ENCODE results near the gene TPRX2. TPM values are rescaled to one million over a fixed set of nuclear protein-coding genes. Genes with fewer than 3 reads are reported as not detected.

Gene TPRX2
- total RNA-seq, 2 experiments from 2014 or later, result not detected

- intact Hi-C loops (cut with DNase I, micrococcal nuclease), result no loop called here
- Histone ChIP-seq H3K9me3 (ENCODE audit: control insufficient read depth in 1 of 2, insufficient read depth in 1 of 2, low read length in 2 of 2) (peaks cover 0 to 4% of the 10 kb centered on the region in 2 experiments), H3K27ac (ENCODE audit: low read depth in 1 of 2, low read length in 2 of 2) (no peak overlapping the region), H3K36me3 (ENCODE audit: insufficient read depth, low read length) (no peaks in the 10 kb centered on the region), H3K4me3 (ENCODE audit: low read length) (no peak overlapping the region), H3K4me1 (ENCODE audit: insufficient read depth, low read length) (no peaks in the 10 kb centered on the region), H3K27me3 (ENCODE audit: control insufficient read depth in 1 of 2, insufficient read depth in 2 of 2, low read length in 2 of 2) (peaks cover 9 to 21% of the 10 kb centered on the region in 2 experiments)
- Mint-ChIP-seq H3K4me3 (no peak overlapping the region), H3K36me3 (ENCODE audit: low read depth) (no peaks in the 10 kb centered on the region), H3K27ac (no peak overlapping the region), H3K27me3 (peaks cover 39% of the 10 kb centered on the region), H3K9me3 (no peaks in the 10 kb centered on the region), H3K4me1 (ENCODE audit: low read depth) (no peaks in the 10 kb centered on the region)
- no peak for TF ChIP-seq CTCF (IDR thresholded peaks at IDR 0.05)
- POLR2A ChIA-PET, result no interaction called here
- CTCF ChIA-PET, result no interaction called here
- DNase-seq (no peak), ATAC-seq (ENCODE audit: poor library complexity) (no peak)
Measured at GRCh38 chr19:47824396-47824795, 34.6 kb upstream of the TPRX2 start.

GRCh38 chr19:47826800-47827199, 32.2 kb upstream of the TPRX2 start:
- Mint-ChIP-seq H3K4me1 (ENCODE audit: low read depth) (no peaks in the 10 kb centered on the region), H3K27me3 (peaks cover 16% of the 10 kb centered on the region), H3K36me3 (ENCODE audit: low read depth) (no peaks in the 10 kb centered on the region), H3K9me3 (no peaks in the 10 kb centered on the region), H3K27ac (no peak overlapping the region), H3K4me3 (no peak overlapping the region)
- POLR2A ChIA-PET, result interaction anchor here (0.5 kb wide), 1 partner anchor 442 kb away, joined by 3 read pairs; no protein-coding TSS in a partner anchor
- intact Hi-C loops (cut with DNase I, micrococcal nuclease), result no loop called here
- no peaks in the 10 kb centered on the region for H3K36me3 ChIP-seq (ENCODE audit: insufficient read depth, low read length)
- ATAC-seq (ENCODE audit: poor library complexity), result no peak
- no peak for DNase-seq
- H3K9me3 ChIP-seq (ENCODE audit: control insufficient read depth in 1 of 2, insufficient read depth in 1 of 2, low read length in 2 of 2), result peaks cover 0 to 4% of the 10 kb centered on the region in 2 experiments
- no peaks in the 10 kb centered on the region for H3K4me1 ChIP-seq (ENCODE audit: insufficient read depth, low read length)
- no peak overlapping the region for H3K4me3 ChIP-seq (ENCODE audit: low read length)
- TF ChIP-seq CTCF (IDR thresholded peaks at IDR 0.05), result no peak
- CTCF ChIA-PET, result no interaction called here
- H3K27me3 ChIP-seq (ENCODE audit: control insufficient read depth in 1 of 2, insufficient read depth in 2 of 2, low read length in 2 of 2), result peaks cover 0 to under 1% of the 10 kb centered on the region in 2 experiments
- no peak overlapping the region for H3K27ac ChIP-seq (ENCODE audit: low read depth in 1 of 2, low read length in 2 of 2)

- Histone ChIP-seq H3K4me3 (ENCODE audit: low read length) (no peak overlapping the region), H3K36me3 (ENCODE audit: insufficient read depth, low read length) (no peaks in the 10 kb centered on the region), H3K9me3 (ENCODE audit: control insufficient read depth in 1 of 2, insufficient read depth in 1 of 2, low read length in 2 of 2) (no peaks in the 10 kb centered on the region), H3K4me1 (ENCODE audit: insufficient read depth, low read length) (no peaks in the 10 kb centered on the region), H3K27me3 (ENCODE audit: control insufficient read depth in 1 of 2, insufficient read depth in 2 of 2, low read length in 2 of 2) (peaks cover 0 to 2% of the 10 kb centered on the region in 2 experiments), H3K27ac (ENCODE audit: low read depth in 1 of 2, low read length in 2 of 2) (no peak overlapping the region)
- CTCF ChIA-PET, result no interaction called here
- POLR2A ChIA-PET, result no interaction called here
- H3K27ac Mint-ChIP-seq, result no peak overlapping the region
- intact Hi-C loops (cut with DNase I, micrococcal nuclease), result no loop called here
- H3K4me1 Mint-ChIP-seq (ENCODE audit: low read depth), result no peaks in the 10 kb centered on the region
- no peaks in the 10 kb centered on the region for H3K36me3 Mint-ChIP-seq (ENCODE audit: low read depth)
- ATAC-seq (ENCODE audit: poor library complexity) (no peak), DNase-seq (no peak)
- no peaks in the 10 kb centered on the region for H3K27me3 Mint-ChIP-seq
- H3K9me3 Mint-ChIP-seq, result no peaks in the 10 kb centered on the region
- no peak overlapping the region for H3K4me3 Mint-ChIP-seq
- no peak for TF ChIP-seq CTCF (IDR thresholded peaks at IDR 0.05)
Measured at GRCh38 chr19:47832723-47833122, 26.3 kb upstream of the TPRX2 start.
